NCI-H69 (cell line): ENCODE measurements around the gene TMC6.

ENCODE experiments used
- DNase-seq: peaks from one replicate; lab custom pipeline; 2025; lab: John Stamatoyannopoulos, UW

The TMC6 gene

DNA sequence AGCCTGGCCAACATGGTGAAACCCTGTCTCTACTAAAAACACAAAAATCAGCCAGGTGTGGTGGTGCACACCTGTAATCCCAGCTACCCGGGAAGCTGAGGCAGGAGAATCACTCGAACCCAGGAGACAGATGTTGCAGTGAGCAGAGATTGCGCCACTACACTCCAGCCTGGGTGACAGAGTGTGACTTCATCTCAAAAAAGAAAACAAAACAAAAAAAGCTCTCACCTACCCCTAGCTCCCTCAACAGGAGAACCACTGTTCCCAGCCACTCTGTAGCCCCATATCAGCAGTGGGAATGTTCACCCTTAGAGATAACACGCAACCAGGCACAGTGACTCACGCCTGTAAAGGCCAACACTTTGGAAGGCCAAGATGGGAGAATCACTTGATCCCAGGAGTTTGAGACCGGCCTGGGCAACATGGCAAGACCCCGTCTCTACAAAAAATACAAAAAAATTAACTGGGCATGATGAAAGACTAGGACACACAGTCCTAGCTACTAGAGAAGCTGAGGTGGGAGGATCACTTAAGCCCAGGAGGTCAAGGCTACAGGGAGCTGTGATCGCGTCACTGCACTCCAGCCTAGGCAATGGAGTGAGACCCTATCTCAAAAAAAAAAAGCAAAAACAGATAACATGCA lies 7.4 kb upstream of the TMC6 start:
- no peak for DNase-seq

DNA sequence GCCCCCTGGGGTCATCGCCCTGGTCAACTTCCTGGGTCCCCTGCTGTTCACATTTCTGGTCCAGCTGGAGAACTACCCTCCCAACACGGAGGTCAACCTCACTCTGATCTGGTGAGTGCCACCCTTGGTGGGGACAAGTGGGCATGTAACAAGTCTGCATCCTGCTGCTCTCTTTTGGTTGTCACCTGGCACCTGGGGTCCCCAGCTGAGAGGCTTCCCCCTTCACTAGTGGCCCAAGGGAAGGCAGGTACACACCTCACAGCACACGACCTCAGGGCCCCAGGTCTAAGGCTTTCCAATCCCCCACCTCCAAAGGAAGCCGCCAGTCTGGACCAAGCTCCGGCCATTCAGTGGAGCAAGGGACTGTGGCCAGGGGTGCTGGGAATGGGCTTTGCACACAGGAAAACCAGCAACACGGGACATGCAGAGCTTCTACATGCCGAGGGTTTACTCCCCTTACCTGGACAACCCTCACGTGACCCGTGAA lies 6.4 kb upstream of the TMC6 start:
- DNase-seq = no peak

DNA sequence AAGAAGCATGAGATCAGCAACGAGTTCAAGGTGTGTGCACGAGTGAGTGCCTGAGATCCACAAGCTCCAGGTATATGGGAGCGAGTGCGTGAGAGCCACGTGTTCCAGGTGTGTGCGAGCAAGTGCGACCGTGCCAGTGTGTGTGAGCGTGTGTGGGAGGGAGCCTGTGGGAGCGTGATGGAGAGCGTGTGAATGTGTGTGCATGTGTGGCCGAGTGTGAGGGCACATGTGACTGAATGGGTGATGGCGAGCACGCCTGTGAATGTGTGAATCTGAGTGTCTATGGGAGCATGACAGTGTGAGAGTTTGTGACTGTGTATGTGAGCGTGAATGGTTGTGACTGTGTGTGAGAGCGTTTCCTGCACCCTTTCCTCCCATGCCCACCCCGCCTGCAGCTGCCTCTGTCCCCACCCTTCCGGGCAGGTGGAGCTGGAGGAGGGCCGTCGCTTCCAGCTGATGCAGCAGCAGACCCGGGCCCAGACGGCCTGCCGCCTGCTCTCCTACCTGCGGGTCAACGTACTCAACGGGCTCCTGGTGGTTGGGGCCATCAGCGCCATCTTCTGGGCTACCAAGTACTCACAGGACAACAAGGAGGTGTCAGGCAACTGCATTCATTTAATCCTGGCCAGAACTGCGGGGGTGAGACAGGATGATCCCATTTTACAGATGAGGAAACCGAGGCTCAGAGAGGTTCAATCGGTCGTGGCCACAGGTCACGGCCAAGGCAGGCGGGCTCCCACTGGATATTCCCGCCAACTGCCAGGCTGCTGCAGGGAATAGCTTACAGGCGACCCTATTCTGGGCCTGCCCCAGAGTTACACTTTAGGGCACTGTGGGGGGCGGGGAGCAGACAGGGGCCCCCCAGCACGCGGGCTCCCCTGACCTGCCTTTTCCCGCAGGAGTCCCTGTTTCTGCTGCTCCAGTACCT lies 5.7 kb upstream of the TMC6 start:
- DNase-seq = peak; percentile 87

DNA sequence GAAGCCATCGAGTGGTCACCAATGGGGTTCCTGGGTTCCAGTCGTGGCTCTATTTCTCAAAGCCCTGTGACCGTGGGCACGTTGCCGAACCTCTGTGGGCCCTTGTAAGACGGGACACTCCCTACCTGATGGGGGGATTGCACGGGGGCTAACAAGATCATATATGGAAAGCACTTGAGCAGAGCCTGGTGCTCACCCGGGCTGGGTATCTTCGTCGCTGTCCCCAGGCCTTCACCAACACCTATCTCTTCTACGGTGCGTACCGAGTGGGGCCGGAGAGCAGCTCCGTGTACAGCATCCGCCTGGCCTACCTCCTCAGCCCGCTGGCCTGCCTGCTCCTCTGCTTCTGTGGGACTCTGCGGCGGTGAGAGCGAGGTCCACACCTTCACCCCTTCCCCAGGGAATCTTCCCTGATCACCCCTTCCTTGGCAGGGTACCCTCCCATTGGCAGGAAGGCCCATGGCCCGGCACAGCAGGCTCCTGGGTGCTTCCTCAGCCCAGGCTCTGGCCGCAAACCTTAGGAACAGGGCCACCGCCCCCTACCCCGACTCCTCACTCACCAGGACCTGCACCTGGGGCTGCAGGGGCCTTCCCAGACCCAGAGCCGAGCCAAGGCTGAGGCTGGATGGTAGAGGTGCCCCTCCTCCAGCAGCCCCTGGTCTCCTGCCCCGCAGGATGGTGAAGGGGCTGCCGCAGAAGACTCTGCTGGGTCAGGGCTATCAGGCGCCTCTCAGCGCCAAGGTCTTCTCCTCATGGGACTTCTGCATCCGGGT lies 4.8 kb upstream of the TMC6 start:
- no peak for DNase-seq

DNA sequence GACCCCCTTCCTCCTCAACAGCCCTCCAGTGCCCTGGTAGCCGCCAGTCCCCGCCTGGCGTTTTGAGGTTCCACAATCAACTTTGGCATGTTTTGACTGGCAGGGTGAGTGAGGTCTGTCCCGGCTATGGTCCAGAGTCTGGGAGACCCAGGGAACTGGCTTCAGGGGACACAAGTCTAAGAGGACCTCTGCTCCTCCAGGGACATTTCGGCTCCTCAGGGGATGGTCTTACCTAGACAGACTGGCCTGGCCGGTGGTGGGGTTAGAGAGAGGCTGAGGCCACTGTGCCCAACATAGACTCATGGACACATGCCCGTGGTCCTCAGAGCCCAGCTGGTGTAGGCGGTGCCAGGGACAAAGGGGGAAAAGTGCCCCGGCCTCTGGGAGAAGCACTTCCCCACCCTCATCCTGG lies 4.2 kb upstream of the TMC6 start:
- DNase-seq = no peak

DNA sequence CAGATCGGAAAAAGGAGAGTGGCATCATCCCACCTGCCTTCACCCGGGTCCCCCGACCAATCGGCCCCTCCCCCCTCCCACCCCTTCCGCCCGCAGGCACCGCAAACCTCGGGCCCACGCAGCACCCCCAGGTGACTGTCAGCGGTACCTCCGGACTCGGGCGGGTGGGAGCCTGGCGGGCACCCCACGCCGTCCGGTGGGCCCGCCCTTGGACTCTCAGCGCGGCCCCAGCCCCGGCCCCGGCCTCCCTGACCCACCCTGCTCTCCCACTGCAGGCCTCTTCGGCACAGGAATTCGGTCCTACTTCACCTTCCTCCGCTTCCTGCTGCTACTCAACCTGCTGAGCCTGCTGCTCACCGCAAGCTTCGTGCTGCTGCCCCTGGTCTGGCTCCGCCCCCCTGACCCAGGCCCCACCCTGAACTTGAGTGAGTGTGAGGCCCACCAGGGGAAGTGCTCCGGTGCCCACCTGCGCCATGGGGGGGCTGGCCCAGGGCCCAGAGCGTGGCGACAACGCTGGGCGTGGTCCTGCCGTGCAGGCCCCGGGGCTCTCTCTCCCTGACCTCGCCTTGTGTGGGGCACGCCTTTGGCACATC lies 3.6 kb upstream of the TMC6 start:
- DNase-seq = peak; percentile 54

DNA sequence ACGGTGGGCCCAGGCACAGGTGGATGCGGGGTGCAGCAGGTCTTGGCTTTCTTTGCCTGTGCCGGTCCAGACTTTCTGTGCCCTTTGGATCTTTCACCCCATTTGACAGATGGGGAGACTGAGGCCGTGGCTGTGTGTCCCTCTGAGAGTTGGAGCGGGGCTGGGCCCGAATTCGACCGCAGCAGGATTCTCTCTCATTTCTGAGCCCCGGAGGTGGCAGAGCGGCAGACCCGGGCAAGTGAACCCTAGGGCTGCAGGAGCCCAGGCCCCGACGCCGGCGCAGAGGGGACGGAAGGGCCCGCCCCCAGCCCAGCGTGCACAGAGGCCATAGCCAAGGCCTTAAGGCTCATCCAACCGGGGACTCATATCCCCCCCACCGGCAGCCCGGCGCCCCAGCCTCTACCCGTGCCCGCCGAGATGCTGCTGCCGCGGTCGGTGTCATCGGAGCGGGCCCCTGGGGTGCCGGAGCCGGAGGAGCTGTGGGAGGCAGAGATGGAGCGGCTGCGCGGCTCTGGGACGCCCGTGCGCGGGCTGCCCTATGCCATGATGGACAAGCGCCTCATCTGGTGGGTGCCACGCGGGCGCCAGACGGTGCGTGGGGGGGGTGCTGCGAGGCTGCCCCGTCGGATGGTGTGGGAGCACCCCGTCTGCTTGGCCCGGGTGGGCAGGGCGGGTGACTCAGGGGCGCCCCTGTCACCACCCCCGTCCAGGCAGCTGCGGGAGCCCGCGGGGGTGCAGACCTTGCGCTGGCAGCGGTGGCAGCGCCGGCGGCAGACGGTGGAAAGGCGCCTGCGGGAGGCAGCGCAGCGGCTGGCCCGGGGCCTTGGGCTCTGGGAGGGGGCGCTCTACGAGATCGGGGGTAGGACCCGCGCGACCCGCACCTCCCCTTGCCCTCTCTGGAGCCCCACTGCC lies 2.9 kb upstream of the TMC6 start:
- DNase-seq = peak; percentile 62

DNA sequence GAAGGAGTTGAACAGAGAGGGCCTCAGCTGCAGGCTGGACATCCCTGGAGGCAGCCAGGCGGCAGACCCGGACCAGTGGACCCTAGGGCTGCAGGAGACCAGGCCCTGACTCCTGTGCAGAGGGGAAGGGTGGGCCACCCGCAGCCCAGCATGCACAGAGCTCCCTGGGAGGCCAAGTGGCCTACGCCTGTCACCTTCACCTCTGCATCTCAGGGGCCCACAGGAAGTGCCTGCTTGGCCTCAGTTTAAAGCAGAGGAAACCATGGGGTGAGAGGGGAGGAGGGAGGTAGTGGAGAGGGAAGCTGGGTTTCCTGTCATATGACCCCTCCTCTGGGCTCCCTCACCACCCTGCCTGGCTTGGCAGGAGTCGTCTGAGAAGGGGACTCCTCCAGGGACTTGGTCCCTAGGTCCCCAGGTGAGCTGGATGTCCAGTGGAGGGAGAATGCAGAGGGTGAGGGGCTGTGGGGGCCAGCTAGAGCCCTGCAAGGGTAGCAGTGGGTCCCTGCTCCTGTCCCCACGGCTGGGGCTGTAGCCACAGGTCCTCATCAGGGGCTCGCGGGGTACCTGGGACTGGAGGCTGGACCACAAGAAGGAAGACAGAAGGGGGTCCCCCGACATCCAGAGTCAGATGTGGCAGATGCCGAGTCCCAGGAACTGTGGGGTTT lies 2.0 kb upstream of the TMC6 start, which contains the start of gene TMC8:
TSS of gene TMC8 (plus strand) at position 335 of the 665 bp plus-strand sequence. CDS start 818 bp downstream, outside the sequence.
- DNase-seq = peak; percentile 18

DNA sequence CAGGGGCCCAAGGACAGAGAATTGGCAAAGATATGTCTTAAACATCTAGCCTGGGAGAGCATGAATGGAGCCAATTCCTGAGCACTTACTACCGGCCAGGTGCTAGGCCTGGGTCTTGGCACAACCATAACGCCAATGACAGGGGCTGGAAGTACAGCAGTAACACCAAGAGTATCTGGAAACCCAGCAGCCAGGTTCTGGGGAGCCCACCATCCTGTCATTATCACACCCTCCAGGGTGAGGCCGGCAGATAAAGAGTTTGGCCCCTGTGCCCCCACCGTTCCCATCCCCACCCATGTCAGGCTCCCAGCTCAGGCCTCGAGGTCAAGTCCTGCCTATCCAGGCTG lies 1.5 kb upstream of the TMC6 start:
- DNase-seq = no peak

DNA sequence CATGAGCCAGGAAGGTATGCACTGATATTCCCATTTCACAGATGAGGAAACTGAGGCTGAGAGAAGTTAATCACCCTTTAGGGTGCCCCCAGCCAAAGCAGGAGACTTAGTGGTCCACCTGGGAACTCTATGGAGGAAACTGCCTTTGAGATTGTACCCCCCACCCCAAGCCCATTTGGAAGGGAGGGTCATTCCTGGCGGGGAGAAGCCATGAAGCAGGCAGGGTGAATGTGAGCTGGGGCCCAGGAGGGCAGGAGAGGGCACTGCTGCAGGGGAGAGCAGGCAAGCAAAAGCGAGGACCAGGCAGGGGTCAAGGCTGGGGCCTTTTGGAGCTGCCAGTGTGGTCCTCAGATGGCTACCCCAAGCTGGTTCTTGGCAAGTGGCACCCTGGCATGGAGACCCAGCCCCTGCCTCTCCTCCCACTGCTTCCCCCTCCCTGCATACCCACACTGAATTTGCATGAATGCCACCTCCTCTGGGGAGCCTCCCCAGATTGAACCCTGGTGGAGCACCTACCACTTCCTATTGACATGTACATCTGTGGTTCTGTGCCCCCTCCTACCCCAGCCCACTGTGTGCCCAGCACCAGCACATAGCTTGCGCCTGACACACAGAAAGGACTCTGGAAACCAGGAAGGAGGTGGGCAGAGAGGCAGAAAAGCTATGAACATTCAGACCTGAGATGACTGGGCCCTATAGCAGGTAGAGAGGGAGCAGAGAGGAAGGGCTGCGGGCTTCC lies 965 bp upstream of the TMC6 start:
- no peak for DNase-seq

DNA sequence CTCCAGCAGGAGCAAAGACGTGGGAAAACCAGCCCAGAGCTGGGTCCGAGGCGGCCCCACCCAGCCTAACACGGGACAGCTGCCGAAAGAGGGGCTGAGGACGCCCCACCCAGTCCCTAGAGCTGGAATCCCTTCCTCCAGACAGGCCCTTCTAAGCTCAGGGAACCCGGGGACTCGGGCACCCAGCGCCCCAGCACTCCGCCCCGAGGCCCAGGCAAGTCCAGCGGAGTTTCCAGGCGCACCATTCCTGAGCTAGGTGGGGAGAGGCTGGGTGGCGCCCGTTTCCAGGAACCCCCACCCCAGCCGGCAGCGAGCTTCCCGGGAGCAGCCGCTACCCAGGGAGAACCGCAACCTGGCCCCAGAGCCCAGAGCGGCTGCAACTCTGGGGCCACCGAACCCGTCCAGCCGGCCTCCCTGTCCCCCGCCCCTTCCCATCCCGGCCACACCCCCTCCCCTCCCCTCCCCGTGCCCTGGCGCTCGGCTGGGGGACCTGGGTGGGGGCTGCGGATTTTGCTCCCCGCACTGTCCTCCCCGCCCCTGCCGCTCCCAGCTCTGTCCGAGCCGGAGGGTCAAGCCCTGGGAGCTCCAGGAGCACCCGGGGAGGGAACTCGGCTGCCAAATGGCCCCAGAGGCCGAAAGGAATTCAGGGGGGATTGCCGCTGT lies 536 bp downstream of the TMC6 start:
- DNase-seq = peak; percentile 44

DNA sequence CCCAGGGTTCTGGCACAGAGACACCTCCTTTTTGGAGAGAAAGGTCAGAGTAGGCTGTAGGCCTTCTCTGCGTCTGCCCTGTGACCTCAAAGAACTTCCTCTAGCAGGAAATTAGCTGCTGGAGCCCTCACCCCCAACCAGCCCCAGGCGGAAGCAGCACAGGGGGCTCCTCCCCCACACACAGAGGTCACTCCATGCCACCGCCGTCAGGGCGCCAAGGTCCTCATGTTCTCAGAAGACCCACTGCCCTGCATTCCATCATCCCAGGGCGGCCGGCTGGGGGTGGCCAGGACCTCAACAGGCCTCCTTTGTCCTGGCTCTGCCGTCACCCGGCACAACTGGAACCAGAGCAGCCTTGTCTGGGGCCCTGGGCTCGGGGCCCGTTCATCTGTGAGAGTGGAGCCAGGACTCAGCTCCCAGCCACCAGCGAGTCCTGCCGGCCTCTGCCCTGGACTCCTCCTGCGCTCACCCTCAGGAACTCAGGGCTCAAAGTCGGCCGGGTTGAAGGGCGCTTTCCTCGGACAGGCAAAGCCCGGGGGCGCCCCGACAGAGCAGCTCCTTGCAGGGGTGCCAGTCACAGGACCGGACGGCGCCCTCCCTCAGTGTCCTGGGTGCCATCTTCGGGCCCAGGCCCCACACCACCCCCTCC lies 1.2 kb downstream of the TMC6 start:
- DNase-seq = no peak

DNA sequence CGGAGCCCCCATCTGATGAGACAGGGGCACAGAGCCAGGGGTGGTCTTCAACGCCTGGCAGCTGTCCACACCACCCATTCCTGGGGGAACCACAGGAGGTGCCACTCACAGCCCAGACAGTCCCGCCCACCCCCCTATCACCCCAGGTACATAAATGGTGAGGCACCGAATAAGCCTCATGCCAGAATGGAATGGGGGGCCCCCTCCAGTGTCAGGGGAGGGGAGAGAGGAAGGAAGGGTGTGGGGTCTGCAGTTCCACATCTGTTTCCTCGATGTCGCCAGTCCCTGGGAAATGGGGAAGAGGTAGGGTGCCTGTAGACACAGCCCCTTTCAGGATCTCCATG lies 1.7 kb downstream of the TMC6 start:
- DNase-seq = no peak

DNA sequence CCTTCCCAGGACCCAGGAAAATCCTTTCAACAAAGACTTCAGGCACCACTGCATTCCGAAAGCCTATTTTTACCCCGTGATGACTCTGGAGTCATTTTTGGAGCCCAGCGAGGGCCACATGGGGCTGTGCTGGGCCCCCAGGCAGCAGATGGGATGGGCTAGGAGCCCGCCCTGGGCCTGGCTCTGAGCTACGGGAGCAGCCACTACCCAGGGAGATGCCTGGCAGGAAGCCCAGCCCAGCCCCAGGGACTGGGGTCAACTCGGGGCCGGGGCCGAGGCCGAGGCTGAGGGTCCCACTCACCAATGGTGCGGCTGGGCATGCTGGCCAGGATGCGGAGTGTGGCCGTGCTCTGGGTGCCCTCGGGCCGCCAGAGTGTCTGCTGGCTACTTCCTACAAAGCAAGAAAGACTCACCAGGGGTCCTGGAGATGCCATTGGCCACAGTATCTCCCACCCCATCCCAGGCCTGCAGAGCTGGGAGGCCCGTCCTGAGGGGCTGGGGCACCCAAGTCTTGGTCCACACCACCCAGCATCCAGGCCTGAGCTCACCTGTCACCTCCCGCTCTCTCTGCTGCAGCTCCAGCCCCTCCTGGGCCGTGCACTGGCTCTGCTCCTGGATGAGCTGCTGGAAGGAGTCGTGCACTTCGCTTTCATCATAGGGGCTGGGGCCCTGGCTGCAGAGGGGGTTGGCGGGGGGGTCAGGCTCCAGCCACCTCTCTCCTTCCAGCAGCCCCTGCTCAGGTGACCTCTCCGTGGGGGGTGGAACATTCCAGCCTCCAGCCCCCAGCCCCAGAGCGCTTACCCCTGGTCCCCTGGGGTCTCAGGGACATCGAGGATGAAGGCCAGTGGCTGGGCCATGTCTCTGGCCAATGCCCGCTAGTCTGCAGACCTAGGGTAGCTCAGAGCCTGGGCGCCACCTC lies 2.3 kb downstream of the TMC6 start:
- DNase-seq = no peak

DNA sequence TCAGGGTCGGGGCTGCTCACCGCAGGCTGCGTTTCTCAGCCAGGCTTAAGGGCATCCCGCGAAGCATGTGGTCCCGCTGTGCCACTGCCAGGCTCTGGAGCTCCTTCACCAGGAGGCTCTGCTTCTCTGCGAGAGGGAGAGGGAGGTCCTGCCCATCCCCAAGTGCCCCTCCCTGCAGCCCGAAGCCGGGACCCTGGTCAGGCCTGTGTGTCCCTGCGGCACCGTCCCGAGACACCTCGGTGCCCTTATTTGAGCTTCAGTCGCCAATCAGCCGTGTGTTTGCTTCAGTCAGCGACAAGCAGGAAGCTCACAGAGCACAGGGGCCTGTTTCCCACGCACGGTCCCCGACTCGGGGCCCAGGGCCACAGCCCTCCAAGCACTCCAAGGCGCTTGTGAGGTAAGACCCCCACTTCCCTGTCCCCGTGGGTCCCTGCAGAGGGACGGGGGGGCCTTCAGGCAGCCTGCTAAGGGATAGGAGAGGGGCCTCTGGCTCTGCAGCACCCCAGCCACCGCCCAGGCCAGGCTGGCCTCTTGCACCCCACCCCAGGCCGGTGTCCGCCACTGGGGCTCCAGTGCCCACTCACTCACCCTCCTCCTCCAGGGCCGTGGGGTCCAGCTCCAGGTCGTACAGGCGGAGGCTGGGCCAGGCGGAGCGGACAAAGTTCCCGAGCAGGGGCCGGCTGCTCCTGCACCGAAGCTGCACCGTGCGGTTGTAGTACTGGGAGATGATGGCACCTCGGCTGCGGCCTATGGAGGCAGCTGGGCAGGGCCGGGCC lies 3.2 kb downstream of the TMC6 start:
- no peak for DNase-seq

DNA sequence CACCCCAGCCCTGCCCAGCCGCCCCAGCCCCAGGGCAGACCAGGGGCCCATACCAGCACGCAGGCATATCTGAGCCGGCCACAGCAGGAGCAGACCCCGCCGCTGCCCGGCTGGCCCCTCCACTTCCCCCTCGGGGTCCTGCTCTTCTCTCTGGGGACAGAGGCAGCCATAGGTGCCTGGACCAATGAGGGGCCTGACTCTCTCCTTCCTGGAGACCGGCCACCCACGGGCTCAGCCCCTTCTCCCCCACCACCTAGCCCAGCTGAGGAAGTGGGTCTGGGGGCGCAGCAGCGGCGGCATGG lies 3.8 kb downstream of the TMC6 start:
- no peak for DNase-seq
